Activated naive CD8-positive, alpha-beta T cell (primary cell): Measurements from ENCODE around the gene ZDBF2.
"Not testable (repeated sequence)": the region's sequence is repeated elsewhere in the genome, so short reads cannot be mapped to it uniquely, and the experiment has no call there.

Experiments used
- H3K27ac Mint-ChIP-seq: one replicate; pipeline ENCODE4 v1.8.0; 2021; ENCODE audit warnings: mixed read lengths
- H3K27me3 Mint-ChIP-seq: one replicate; pipeline ENCODE4 v1.8.0; 2021; ENCODE audit warnings: mixed read lengths
- H3K36me3 Mint-ChIP-seq: one replicate; pipeline ENCODE4 v1.8.0; 2021; ENCODE audit warnings: mixed read lengths
- H3K4me1 Mint-ChIP-seq: one replicate; pipeline ENCODE4 v1.8.0; 2021; ENCODE audit warnings: low read depth, mixed read lengths
- H3K4me3 Mint-ChIP-seq: one replicate; pipeline ENCODE4 v1.8.0; 2021; ENCODE audit warnings: mild to moderate bottlenecking, mixed read lengths
- H3K9me3 Mint-ChIP-seq: one replicate; pipeline ENCODE4 v1.8.0; 2021; ENCODE audit warnings: low read depth, mixed read lengths

ZDBF2 gene

DNA sequence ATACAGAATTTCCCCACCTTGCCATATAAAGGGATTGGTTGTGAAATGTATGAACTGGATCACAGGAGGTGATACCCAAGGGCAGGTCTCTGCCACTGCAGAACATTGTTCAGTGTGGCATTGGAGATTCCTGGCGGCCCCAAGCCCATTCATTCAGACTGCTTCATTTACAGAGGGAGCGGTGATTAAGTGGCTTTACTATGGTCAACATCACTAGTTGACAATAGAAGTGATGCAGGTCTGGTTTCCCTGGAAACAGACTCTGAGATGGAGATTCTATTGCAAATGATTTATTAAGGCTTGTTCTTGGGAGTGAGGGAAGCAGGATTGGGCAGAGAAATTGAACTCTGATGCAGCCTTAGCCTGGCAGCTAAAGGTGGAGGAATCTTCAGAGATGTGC is 62.4 kb downstream of the ZDBF2 start:
- H3K36me3 Mint-ChIP-seq, result no peaks in the 10 kb centered on the region
- no peak overlapping the region for H3K27ac Mint-ChIP-seq
- no peaks in the 10 kb centered on the region for H3K9me3 Mint-ChIP-seq
- no peaks in the 10 kb centered on the region for H3K4me1 Mint-ChIP-seq
- H3K27me3 Mint-ChIP-seq, result peaks cover 8% of the 10 kb centered on the region
- H3K4me3 Mint-ChIP-seq, result no peak overlapping the region

DNA sequence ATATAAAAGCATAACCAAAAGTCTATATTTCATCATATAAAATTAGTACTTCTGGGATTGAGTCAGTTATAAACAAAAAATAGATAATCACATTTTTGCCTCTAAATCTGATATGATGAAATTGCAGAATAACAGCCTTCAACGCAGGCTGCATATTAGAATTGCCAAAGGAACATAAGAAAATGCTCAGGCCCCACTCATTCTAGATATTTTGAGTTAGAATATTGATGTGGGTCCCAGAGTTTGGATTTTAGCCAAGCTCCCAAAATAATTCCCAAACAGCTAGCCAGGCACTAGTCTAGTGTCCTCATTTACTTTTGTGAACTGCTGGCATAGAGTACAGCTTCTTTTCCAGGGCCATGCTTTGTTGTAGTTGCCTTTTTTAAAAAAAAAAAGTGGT is 63.5 kb downstream of the ZDBF2 start:
- Mint-ChIP-seq H3K4me1 (no peaks in the 10 kb centered on the region), H3K27me3 (peaks cover 8% of the 10 kb centered on the region), H3K9me3 (no peaks in the 10 kb centered on the region), H3K36me3 (no peaks in the 10 kb centered on the region), H3K27ac (no peak overlapping the region), H3K4me3 (no peak overlapping the region)

- Mint-ChIP-seq H3K4me1 (no peaks in the 10 kb centered on the region), H3K9me3 (peaks cover 5% of the 10 kb centered on the region), H3K36me3 (no peaks in the 10 kb centered on the region), H3K27ac (no peak overlapping the region), H3K4me3 (no peak overlapping the region), H3K27me3 (peaks cover 15% of the 10 kb centered on the region)
These were observed 66.9 kb downstream of the ZDBF2 start for GRCh38 chr2:206341396-206341795.

DNA sequence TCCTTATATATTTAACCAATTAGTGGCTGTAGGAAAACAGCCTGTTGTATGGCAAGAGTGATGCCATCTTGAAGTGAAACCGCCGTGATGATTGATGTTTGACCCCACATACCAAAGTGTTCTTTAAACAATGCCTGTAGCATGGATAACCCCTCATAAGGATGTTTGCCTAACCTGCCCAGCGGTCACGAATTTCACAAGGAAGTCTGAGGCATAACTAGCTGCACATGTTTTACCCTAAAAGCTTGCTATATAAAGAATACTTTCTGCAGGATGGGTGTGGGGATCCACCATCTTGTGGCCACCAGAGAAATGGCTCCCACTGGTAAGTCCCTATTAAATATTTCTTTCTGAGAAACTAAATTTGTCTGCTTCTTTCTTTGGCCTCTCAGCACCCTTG is 68.7 kb downstream of the ZDBF2 start:
- Mint-ChIP-seq H3K27ac (no peak overlapping the region), H3K4me1 (no peaks in the 10 kb centered on the region), H3K9me3 (peaks cover 5% of the 10 kb centered on the region), H3K36me3 (no peaks in the 10 kb centered on the region), H3K4me3 (no peak overlapping the region), H3K27me3 (peaks cover 15% of the 10 kb centered on the region)

- H3K36me3 Mint-ChIP-seq, result no peaks in the 10 kb centered on the region
- H3K27ac Mint-ChIP-seq, result no peak overlapping the region
- H3K4me3 Mint-ChIP-seq, result no peak overlapping the region
- H3K9me3 Mint-ChIP-seq, result peaks cover 5% of the 10 kb centered on the region
- no peaks in the 10 kb centered on the region for H3K4me1 Mint-ChIP-seq
- H3K27me3 Mint-ChIP-seq, result peaks cover 15% of the 10 kb centered on the region
These were observed 69.4 kb downstream of the ZDBF2 start for GRCh38 chr2:206343816-206344215.

GRCh38 chr2:206345606-206346005 is 71.1 kb downstream of the ZDBF2 start:
- Mint-ChIP-seq H3K27me3 (peaks cover 13% of the 10 kb centered on the region), H3K4me3 (no peak overlapping the region), H3K9me3 (peaks cover 5% of the 10 kb centered on the region), H3K36me3 (no peaks in the 10 kb centered on the region), H3K4me1 (no peaks in the 10 kb centered on the region), H3K27ac (no peak overlapping the region)

DNA sequence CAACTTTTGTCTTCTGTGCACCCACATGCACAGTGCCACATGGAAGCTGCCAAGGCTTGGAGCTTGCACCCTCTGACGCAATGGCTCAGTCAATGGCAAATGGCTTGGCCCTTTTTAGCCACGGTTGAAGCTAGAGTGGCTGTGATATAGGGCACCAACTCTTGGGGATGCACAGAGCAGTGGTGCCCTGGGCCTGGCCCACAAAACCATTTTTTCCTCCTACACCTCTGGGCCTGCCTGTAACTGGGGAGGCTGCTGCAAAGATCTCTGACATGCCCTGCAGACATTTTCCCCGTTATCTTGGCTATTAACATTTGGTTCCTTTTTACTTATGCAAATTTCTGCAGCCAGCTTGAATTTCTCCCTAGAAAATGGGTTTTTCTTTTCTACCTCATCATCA is 74.9 kb downstream of the ZDBF2 start:
- H3K27me3 Mint-ChIP-seq, result peaks cover 1% of the 10 kb centered on the region
- peaks cover 5% of the 10 kb centered on the region for H3K9me3 Mint-ChIP-seq
- no peak overlapping the region for H3K27ac Mint-ChIP-seq
- H3K4me1 Mint-ChIP-seq, result no peaks in the 10 kb centered on the region
- no peak overlapping the region for H3K4me3 Mint-ChIP-seq
- no peaks in the 10 kb centered on the region for H3K36me3 Mint-ChIP-seq

DNA sequence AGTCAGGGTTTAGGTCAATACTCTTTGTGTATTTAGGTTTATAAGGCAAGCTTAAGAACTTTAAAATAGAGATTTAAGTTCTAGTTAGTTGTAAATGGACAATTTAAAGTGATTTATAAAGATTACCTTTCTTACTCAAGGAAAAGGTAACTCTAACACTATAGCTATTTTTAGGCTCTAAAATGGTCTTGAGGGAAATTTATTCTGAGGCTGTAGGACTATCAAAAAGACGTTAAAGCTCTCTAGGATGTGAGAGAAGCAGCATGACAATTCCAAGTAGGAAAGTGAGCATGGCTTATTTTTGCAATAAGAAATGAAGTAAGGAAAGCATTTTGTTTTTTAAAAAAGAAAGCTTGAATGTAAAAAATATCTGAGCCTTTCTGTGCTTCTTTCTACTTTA is 78.1 kb downstream of the ZDBF2 start:
- H3K4me3 Mint-ChIP-seq, result no peak overlapping the region
- no peaks in the 10 kb centered on the region for H3K4me1 Mint-ChIP-seq
- H3K36me3 Mint-ChIP-seq, result no peaks in the 10 kb centered on the region
- H3K9me3 Mint-ChIP-seq, result no peaks in the 10 kb centered on the region
- H3K27me3 Mint-ChIP-seq, result no peaks in the 10 kb centered on the region
- H3K27ac Mint-ChIP-seq, result no peak overlapping the region

- no peaks in the 10 kb centered on the region for H3K9me3 Mint-ChIP-seq
- H3K36me3 Mint-ChIP-seq, result no peaks in the 10 kb centered on the region
- no peaks in the 10 kb centered on the region for H3K4me1 Mint-ChIP-seq
- no peak overlapping the region for H3K4me3 Mint-ChIP-seq
- H3K27me3 Mint-ChIP-seq, result no peaks in the 10 kb centered on the region
- H3K27ac Mint-ChIP-seq, result no peak overlapping the region
These were observed 79.2 kb downstream of the ZDBF2 start for GRCh38 chr2:206353685-206354084.

- H3K27ac Mint-ChIP-seq, result no peak overlapping the region
- H3K36me3 Mint-ChIP-seq, result no peaks in the 10 kb centered on the region
- no peak overlapping the region for H3K4me3 Mint-ChIP-seq
- H3K27me3 Mint-ChIP-seq, result no peaks in the 10 kb centered on the region
- H3K4me1 Mint-ChIP-seq, result no peaks in the 10 kb centered on the region
- H3K9me3 Mint-ChIP-seq, result no peaks in the 10 kb centered on the region
These were observed 79.7 kb downstream of the ZDBF2 start for GRCh38 chr2:206354129-206354528.

DNA sequence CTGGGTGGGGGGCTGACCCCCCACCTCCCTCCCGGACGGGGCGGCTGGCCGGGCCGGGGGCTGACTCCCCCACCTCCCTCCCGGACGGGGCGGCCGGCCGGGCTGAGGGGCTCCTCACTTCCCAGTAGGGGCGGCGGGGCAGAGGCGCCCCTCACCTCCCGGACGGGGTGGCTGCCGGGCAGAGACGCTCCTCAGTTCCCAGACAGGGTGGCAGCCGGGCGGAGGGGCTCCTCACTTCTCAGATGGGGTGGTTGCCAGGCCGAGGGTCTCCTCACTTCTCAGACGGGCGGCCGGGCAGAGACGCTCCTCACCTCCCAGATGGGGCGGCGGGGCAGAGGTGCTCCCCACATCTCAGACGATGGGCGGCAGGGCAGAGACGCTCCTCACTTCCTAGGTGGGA is 82.4 kb downstream of the ZDBF2 start:
- not testable (repeated sequence) for H3K27ac Mint-ChIP-seq, H3K36me3 Mint-ChIP-seq, H3K9me3 Mint-ChIP-seq, H3K4me1 Mint-ChIP-seq, H3K27me3 Mint-ChIP-seq, H3K4me3 Mint-ChIP-seq

- not testable (repeated sequence) for H3K9me3 Mint-ChIP-seq, H3K36me3 Mint-ChIP-seq, H3K4me3 Mint-ChIP-seq, H3K27ac Mint-ChIP-seq, H3K4me1 Mint-ChIP-seq, H3K27me3 Mint-ChIP-seq
These were observed 86.4 kb downstream of the ZDBF2 start for GRCh38 chr2:206360840-206361239.

GRCh38 chr2:206361407-206362045 is 87.1 kb downstream of the ZDBF2 start:
- H3K36me3 Mint-ChIP-seq, result no peaks in the 10 kb centered on the region
- H3K27ac Mint-ChIP-seq, result peak overlapping the region; percentile 8
- no peaks in the 10 kb centered on the region for H3K27me3 Mint-ChIP-seq
- no peaks in the 10 kb centered on the region for H3K9me3 Mint-ChIP-seq
- H3K4me1 Mint-ChIP-seq, result no peaks in the 10 kb centered on the region
- no peak overlapping the region for H3K4me3 Mint-ChIP-seq
